ENCODE data around the gene MESP2. TPM values are rescaled to one million over a fixed set of nuclear protein-coding genes. Genes with fewer than 3 reads are reported as not detected.

Gene MESP2
- total and polyA plus RNA-seq, 2 of the 8 experiments (the other 6 are each of a cell fraction or from before 2014, with no cell fraction given): 0.35 to 0.80 TPM

GRCh38 chr15:89795996-89796395 lies 19.9 kb downstream of the MESP2 start (continued):
- no peak for TF ChIP-seq GABPA (IDR thresholded peaks at IDR 0.05; ENCODE audit: borderline replicate concordance, insufficient read depth, low read length)
